ENCODE data around the gene BRD9.

Gene BRD9

DNA sequence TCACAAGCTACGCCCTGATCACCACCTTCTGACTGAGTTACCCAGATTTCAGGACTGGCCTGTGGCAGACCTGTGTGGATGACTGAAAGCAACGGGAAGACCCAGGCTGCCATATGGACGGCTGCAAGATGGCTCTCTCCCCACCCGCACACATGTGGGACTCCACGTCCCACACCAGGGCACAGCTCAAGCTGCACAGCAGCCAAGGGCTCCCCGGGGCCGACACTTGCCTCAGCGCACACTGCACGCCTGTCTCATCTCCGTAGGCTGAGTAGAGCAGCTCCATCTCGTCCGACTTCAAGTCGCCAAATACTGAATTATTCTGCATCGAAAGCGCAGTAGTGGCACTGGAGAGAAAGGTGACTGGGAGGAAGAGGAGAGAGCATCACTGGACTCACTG is 14.5 kb downstream of the BRD9 start:
- DNase-seq (ENCODE audit: low spot score) = no peak

- DNase-seq (ENCODE audit: low spot score) = no peak
Observed at GRCh38 chr5:876398-877365, 15.9 kb downstream of the BRD9 start.

GRCh38 chr5:875931-876330 is 16.7 kb downstream of the BRD9 start:
- DNase-seq (ENCODE audit: low spot score) = no peak

GRCh38 chr5:873328-873727 is 19.3 kb downstream of the BRD9 start:
- no peak for DNase-seq (ENCODE audit: low spot score)

DNA sequence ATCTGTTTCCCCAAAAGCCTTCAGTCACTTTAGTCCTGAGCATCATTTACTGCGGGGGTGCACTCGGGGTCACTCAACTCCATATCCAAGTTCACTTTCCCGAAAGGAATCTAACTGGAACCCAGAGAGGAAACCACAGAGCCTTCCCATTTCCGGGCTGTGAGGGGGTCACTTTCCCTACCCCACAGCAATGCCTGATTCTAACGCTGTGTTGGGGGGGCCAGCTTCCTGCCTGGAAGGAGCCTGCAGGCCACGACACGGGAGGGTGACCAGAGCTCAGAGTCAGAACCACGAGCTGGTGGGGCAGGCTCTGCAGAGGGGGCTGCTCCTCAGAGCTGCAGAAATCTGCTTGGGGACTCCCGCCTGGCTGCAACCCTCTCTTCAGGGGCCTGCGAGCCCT is 20.3 kb downstream of the BRD9 start:
- no peak for DNase-seq (ENCODE audit: low spot score)

DNA sequence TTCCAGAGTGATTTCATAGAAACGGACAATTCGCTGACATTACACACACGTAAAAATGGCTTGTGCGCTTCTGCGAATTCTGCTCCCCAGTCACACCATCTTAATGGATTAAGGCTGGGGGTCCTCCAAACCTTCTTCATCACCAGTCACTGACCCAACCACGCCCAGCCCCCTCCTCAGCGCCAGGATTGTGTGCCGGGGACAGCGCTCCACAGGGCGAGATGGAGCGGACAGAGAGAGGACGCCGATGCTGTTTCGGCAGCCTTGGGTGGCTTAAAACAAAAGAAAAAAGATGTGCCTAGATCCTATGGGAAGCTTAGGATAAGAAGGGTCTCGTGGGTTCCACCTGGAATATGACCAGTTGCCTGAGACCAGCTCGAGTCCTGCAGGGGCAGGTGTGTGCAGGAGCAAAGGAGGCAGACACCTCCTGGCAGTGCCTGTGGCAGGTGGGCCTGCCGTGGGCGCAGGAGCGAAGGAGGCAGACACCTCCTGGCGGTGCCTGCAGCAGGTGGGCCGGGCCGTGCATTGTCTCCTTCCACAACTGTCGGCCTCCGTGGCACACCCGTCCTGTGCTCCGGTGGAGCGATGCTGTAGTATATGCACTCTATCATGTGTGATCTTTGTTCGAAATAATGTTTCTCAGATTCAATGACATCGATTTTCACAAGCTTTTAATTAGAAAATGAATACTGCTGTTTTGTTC is 20.9 kb downstream of the BRD9 start:
- no peak for DNase-seq (ENCODE audit: low spot score)

- no peak for DNase-seq (ENCODE audit: low spot score)
Observed at GRCh38 chr5:870956-871355, 21.6 kb downstream of the BRD9 start.

DNA sequence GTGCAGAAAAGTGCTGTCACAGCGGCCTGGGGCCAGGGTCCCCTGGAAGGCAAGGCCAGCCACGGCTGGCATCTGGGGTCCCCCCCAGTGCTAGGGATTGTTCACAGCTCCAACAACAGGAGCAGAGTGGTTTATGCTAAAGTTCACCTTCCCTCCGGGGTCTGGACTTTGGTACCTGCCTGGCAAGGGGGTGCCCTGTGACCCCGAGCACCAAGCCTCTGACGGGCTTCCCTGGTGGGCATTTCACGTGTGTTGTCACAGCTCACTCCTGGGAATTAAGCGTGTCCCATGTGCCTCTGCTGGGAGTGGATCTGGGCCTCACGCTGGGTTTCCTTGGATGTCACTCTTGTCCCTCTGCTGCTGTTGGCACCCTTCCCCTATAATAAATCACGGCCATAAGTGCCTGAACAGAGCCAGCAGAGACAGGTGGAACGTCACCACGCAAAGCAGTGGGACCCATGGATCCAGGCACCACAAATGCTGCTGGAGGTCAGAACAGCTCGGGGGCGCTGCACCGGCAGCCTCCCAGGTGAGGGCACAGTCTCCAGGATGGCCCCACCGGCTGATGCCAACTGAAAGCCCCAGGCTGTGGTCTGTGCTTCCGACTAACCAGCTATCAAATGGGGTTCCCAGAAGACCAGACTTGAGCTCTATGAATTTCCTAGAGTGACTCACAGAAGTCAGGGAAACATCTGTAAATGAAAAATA is 24.0 kb downstream of the BRD9 start:
- DNase-seq (ENCODE audit: low spot score) = no peak

GRCh38 chr5:867300-867870 is 25.2 kb downstream of the BRD9 start:
- DNase-seq (ENCODE audit: low spot score) = no peak

GRCh38 chr5:865771-866170 is 26.8 kb downstream of the BRD9 start:
- no peak for DNase-seq (ENCODE audit: low spot score)

DNA sequence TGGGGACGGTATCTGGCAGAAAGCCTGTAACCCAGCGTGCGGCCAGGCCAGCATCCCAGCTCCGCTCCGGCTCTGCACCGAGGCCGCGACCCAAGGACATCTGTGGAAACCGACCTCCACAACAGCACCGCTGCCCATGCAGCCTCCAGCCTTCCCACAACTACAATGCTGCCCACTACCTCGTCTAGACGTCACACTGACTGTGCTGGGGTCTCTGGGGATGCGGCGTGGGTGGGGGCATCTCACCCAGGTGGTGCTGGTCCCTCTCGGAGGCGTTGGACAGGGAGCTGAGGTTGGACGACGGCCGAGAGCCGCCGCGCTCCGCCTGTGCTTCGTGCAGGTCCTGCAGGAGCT is 27.5 kb downstream of the BRD9 start:
- no peak for DNase-seq (ENCODE audit: low spot score)

- no peak for DNase-seq (ENCODE audit: low spot score)
Observed at GRCh38 chr5:864492-865167, 28.0 kb downstream of the BRD9 start.

- DNase-seq (ENCODE audit: low spot score) = no peak
Observed at GRCh38 chr5:863244-863805, 29.3 kb downstream of the BRD9 start.

GRCh38 chr5:862367-863243 is 30.0 kb downstream of the BRD9 start:
- DNase-seq (ENCODE audit: low spot score) = no peak

DNA sequence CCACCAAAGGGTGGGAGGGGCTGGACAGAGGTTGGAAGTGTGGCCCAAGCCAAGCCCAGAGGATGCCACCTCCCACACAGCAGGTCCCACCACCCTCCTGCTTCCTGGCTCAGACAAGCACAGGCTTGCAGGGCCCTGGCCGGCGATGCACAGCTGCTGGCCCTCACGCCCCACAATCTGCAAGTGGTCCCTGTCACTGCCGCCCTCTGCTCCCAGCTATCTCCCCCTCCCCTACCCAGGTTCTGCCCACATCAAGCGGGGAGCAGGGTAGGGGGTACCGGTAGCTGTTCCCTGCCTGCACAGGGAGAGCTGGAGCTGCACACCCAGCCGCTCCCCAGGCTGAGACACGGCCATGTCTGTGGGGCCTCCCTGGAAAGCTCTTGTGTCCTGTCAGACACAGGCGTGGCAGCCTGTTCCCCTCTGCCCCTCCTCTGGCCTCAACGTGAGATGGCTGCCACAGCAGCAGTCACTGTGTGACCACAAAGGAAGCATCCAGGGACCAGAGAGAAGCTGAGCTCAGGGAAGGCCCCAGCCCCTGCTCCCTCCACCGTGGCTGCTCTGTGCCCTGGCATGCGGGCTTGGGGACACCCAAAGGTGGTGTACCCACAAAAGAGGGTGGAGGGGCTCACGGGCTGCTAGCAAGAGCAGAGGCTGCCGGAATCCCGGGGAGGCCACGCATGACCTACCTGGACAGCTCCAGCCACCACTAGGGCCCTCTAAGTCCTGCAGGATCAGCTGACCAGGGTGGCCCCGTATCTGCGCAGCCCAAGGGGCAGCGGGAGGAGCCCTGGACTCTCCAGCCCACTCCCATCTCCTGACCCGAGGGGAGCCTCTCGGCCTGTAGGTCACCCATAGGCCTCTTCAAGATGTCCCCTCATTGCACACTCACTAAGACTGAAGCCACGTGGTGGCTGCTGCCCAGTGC is 30.9 kb downstream of the BRD9 start:
- DNase-seq (ENCODE audit: low spot score) = no peak

- DNase-seq (ENCODE audit: low spot score) = no peak
Observed at GRCh38 chr5:860506-861150, 32.0 kb downstream of the BRD9 start.

DNA sequence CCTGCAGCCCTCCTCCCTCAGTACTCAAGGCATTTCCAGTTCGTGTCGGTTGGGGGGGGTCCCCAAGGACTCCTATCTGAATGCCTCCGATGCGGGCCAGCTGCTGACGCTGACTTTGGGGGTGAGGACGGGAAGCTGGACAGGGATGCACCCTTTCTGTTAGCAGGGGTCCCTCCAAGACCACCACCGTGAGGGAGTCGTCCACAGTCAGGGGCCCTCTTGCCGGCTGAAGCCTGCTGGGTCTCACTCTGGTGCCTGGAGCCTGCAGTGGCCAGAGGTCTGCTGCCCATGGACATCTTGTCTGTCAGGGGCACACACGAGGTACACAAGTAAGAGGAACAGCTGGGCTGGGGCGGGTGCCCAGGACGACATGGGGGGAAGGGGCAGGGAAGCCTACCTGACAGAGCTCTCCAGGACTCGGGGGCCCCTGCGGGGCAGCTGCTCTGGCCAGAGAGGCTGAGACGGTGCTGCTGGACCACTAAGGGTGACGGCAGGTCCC is 32.8 kb downstream of the BRD9 start:
- DNase-seq (ENCODE audit: low spot score) = no peak

DNA sequence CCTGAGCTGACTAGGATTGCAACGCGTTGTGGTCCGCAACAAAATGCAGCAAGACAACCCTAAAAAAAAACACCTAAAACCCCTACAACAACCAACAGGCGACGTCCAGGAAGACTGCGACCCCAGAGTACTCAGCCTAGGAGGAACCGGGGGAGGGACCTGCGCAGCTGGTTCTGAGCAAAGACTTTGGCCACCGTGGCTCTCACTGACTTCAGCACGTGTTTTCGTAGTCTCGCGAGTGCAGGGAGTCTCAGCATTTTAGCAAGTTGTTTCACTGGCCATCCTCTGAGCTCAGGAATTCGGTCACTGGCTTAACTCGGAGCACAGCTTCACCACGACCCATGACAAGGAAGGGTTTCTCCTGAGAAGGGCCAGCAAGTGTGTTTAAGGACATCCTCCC is 33.2 kb downstream of the BRD9 start:
- no peak for DNase-seq (ENCODE audit: low spot score)

DNA sequence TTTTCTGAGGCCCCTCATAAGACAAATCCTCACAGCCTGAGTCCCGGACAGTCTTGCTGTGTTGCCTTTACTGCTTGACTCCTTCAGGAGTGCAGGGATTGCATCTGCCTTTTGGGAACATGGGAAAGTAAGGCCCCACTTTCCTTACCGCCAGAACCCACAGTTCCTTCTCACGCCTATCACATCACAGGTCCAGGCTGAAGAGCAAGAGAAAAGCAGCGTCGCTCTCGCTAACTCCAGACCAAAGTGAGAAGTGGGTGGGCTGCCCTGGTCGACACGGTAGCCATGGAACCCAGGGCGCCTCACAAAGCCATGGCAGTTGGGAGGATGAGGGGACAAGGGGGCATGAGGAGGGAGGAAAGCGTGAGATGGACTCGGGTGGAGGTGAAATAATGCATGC is 33.9 kb downstream of the BRD9 start:
- DNase-seq (ENCODE audit: low spot score) = no peak
